Stomach (tissue), 4 donors: ENCODE data around the gene DKK2.

Source experiments
- POLR2A ChIP-seq, 4 donors: fragments of 450-650 bp; IDR thresholded peaks; one replicate each; pipeline ENCODE4 v1.6.1; 2016; ENCODE audit warnings: antibody characterized with exemption in 4 of 4, control low read depth in 2 of 4, mild to moderate bottlenecking in 1 of 4, moderate library complexity in 1 of 4
- POLR2AphosphoS5 ChIP-seq, 3 donors: sonication (generic); formaldehyde crosslinking; IDR thresholded peaks; one replicate each; pipeline ENCODE4 v1.6.1; 2016; ENCODE audit warnings: antibody characterized with exemption in 3 of 3
- TF ChIP-seq, protein P1 (sequence below), 7 experiments: fragments of 450-650 bp in 4 of 7; fragments of 200-600 bp in 3 of 7; sonication (generic) in 3 of 7; IDR thresholded peaks; one replicate each; pipeline ENCODE4 v1.5.1; 2016 to 2019; ENCODE audit warnings: antibody characterized with exemption in 7 of 7, control low read depth in 2 of 7, mild to moderate bottlenecking in 1 of 7

DNA sequence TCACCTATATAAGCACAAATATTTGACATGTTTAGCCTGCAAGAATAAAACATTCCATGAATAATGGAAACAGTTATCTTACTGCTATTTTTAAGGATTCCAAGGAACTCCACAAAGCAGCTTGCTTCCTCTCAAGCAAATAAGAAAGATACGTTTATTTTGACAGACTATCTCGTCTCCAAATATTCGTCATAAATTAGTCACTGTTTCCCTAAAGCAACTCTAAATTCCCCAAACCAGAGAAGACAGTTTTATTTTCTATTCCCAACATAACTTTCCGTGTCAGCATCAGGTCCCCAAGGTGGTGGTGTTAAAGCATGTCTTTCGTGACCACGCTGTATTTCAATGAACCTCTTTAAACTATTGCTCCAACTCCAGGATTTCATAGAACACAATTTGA lies 24.3 kb upstream of the DKK2 start:
- TF ChIP-seq, protein P1, sequence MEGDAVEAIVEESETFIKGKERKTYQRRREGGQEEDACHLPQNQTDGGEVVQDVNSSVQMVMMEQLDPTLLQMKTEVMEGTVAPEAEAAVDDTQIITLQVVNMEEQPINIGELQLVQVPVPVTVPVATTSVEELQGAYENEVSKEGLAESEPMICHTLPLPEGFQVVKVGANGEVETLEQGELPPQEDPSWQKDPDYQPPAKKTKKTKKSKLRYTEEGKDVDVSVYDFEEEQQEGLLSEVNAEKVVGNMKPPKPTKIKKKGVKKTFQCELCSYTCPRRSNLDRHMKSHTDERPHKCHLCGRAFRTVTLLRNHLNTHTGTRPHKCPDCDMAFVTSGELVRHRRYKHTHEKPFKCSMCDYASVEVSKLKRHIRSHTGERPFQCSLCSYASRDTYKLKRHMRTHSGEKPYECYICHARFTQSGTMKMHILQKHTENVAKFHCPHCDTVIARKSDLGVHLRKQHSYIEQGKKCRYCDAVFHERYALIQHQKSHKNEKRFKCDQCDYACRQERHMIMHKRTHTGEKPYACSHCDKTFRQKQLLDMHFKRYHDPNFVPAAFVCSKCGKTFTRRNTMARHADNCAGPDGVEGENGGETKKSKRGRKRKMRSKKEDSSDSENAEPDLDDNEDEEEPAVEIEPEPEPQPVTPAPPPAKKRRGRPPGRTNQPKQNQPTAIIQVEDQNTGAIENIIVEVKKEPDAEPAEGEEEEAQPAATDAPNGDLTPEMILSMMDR (IDR thresholded peaks at IDR 0.05) = no peak
- no peak for TF ChIP-seq POLR2A (IDR thresholded peaks at IDR 0.05)
- TF ChIP-seq POLR2AphosphoS5 (IDR thresholded peaks at IDR 0.05) = no peak
